PC-9 (cell line): ENCODE measurements around the gene KASH5. TPM values are rescaled to one million over a fixed set of nuclear protein-coding genes. Genes with fewer than 3 reads are reported as not detected.

ENCODE experiments used
- BruUV-seq: library from RNA; stranded (reverse); fragments of 400-500 nt; replicated peaks from 2 replicates; lab custom pipeline; 2021; lab: Mats Ljungman, UMichigan
- CTCF ChIA-PET: fragments of 300-600 bp; sonication (Branson Sonifier 250); formaldehyde crosslinking; loops from one replicate; lab custom pipeline; 2022; ENCODE audit warnings: antibody characterized with exemption; lab: Charles Lee
- POLR2A ChIA-PET: fragments of 300-600 bp; sonication (Branson Sonifier 250); formaldehyde crosslinking; loops from one replicate; lab custom pipeline; 2022; ENCODE audit warnings: antibody characterized with exemption; ENCODE audit not compliant: unreplicated experiment; lab: Charles Lee
- DNase-seq, 2 experiments: peaks; one replicate each; pipeline versions ENCODE4 v3.0.0 to v3.0.0-alpha.2; 2015 to 2022; ENCODE audit warnings: mixed read lengths in 1 of 2
- H2AFZ ChIP-seq: fragments of 200-600 bp; sonication (generic); 2 replicates; pipeline ENCODE4 v1.8.1; 2017; ENCODE audit warnings: antibody characterized with exemption
- H3F3A ChIP-seq: fragments of 200-600 bp; sonication (generic); 2 replicates; pipeline ENCODE4 v1.8.1; 2017; ENCODE audit warnings: antibody characterized with exemption, mild to moderate bottlenecking, low read depth; ENCODE audit not compliant: insufficient read depth
- H3K27ac ChIP-seq: fragments of 200-600 bp; sonication (generic); 2 replicates; pipeline ENCODE4 v1.6.1; 2016; ENCODE audit warnings: mixed run types
- H3K27me3 ChIP-seq: fragments of 200-600 bp; sonication (generic); 2 replicates; pipeline ENCODE4 v1.6.1; 2016; ENCODE audit warnings: low read depth, mixed run types; ENCODE audit not compliant: insufficient read depth
- H3K36me3 ChIP-seq: fragments of 200-600 bp; sonication (generic); 2 replicates; pipeline ENCODE4 v1.6.1; 2016; ENCODE audit warnings: low read depth, mixed run types
- H3K4me1 ChIP-seq: fragments of 200-600 bp; sonication (generic); replicated peaks from 2 replicates; pipeline ENCODE4 v1.6.1; 2016; ENCODE audit warnings: mixed run types; ENCODE audit not compliant: insufficient read depth
- H3K4me2 ChIP-seq: fragments of 200-600 bp; sonication (generic); 2 replicates; pipeline ENCODE4 v1.6.1; 2017; ENCODE audit warnings: mixed run types
- H3K4me3 ChIP-seq: fragments of 200-600 bp; sonication (generic); 2 replicates; pipeline ENCODE4 v1.6.1; 2016; ENCODE audit warnings: mixed run types
- H3K79me2 ChIP-seq: fragments of 200-600 bp; sonication (generic); 2 replicates; pipeline ENCODE4 v1.6.1; 2017; ENCODE audit warnings: low read depth, mixed run types
- H3K9me2 ChIP-seq: fragments of 200-600 bp; sonication (generic); 2 replicates; pipeline ENCODE4 v1.8.1; 2017; ENCODE audit warnings: mild to moderate bottlenecking; ENCODE audit not compliant: insufficient read depth
- H3K9me3 ChIP-seq: fragments of 200-600 bp; sonication (generic); 2 replicates; pipeline ENCODE4 v1.8.1; 2016; ENCODE audit warnings: low read depth; ENCODE audit not compliant: insufficient read depth
- H4K20me1 ChIP-seq: fragments of 200-600 bp; sonication (generic); 2 replicates; pipeline ENCODE4 v1.8.1; 2017; ENCODE audit not compliant: insufficient read depth
- EZH2 ChIP-seq: fragments of 200-600 bp; sonication (generic); IDR thresholded peaks from 2 replicates; pipeline ENCODE4 v1.8.0; 2017; ENCODE audit warnings: antibody characterized with exemption, low read depth
- intact Hi-C: fragments of 100-400 bp; cut with micrococcal nuclease; formaldehyde crosslinking; loops from one replicate; pipeline ENCODE4 v1.10.0; 2022; ENCODE audit not compliant: unreplicated experiment
- total RNA-seq: library from RNA; stranded (reverse); gene quantifications from 2 replicates; pipeline ENCODE4 v1.2.3, GENCODE V29; 2021
- TF ChIP-seq, protein P1 (sequence below): fragments of 200-600 bp; sonication (generic); conservative IDR thresholded peaks from 2 replicates; pipeline ENCODE4 v1.6.1; 2017; ENCODE audit warnings: mixed run types, antibody characterized with exemption, mild to moderate bottlenecking, moderate library complexity

KASH5 gene
- total RNA-seq, 1 experiment from 2014 or later, result 0.39 TPM

DNA sequence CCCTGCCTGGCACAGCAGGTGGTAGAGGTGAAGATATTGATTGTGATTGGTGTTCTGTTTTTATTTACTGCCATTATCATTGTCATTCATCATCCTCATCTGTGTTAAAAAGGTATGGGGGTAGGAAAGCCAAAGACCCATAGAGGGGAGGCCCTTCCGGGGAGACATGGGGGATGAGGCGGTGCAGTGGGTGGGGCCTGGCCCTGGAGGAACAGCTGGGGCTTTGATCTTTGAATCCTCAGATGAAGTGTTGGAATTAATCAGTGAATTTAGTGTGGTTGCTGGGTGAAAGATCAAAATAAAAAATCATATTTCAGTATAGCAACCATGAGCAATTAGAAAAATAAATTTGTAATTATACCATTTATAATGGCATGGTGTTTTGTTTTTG is 27.8 kb downstream of the KASH5 start:
- ChIA-PET POLR2A (no interaction called here), CTCF (no interaction called here)
- no peak overlapping the region for H3K4me3 ChIP-seq
- H3K9me3 ChIP-seq, result no peaks in the 10 kb centered on the region
- no peak overlapping the region for H3K27ac ChIP-seq
- H3K36me3 ChIP-seq, result no peaks in the 10 kb centered on the region
- no peaks in the 10 kb centered on the region for H3K79me2 ChIP-seq
- BruUV-seq, result no TSS peak
- H3K4me1 ChIP-seq, result no peaks in the 10 kb centered on the region
- H4K20me1 ChIP-seq, result no peaks in the 10 kb centered on the region
- peaks cover 65% of the 10 kb centered on the region for H3K27me3 ChIP-seq
- no peak for TF ChIP-seq EZH2
- TF ChIP-seq, protein P1, sequence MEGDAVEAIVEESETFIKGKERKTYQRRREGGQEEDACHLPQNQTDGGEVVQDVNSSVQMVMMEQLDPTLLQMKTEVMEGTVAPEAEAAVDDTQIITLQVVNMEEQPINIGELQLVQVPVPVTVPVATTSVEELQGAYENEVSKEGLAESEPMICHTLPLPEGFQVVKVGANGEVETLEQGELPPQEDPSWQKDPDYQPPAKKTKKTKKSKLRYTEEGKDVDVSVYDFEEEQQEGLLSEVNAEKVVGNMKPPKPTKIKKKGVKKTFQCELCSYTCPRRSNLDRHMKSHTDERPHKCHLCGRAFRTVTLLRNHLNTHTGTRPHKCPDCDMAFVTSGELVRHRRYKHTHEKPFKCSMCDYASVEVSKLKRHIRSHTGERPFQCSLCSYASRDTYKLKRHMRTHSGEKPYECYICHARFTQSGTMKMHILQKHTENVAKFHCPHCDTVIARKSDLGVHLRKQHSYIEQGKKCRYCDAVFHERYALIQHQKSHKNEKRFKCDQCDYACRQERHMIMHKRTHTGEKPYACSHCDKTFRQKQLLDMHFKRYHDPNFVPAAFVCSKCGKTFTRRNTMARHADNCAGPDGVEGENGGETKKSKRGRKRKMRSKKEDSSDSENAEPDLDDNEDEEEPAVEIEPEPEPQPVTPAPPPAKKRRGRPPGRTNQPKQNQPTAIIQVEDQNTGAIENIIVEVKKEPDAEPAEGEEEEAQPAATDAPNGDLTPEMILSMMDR, result no peak
- no peak overlapping the region for H3K4me2 ChIP-seq
- H3K9me2 ChIP-seq, result no peaks in the 10 kb centered on the region
- intact Hi-C loops, result no loop called here
- H2AFZ ChIP-seq, result no peak overlapping the region
- no peak for DNase-seq
- H3F3A ChIP-seq, result no peaks in the 10 kb centered on the region

DNA sequence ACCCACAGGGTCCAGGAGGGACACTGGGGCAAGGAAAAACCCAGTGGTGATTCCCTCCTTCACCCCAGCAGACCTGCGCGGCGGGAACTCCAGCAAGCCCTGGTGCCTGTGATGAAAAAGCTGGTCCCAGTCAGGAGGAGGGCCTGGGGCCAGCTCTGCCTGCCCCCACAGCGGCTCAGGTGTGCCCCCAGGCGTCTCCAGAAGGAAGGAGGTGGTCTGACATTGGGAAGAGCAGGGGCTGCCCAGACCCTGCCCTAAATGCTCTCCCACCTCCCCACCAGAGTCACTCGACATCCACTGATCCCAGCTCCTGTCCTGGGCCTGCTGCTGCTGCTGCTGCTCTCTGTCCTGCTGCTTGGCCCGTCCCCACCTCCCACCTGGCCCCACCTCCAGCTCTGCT is 29.0 kb downstream of the KASH5 start:
- CTCF ChIA-PET, result interaction anchor here (0.6 kb wide), 1 partner anchor 278 kb away, joined by 6 read pairs; no protein-coding TSS in a partner anchor

DNA sequence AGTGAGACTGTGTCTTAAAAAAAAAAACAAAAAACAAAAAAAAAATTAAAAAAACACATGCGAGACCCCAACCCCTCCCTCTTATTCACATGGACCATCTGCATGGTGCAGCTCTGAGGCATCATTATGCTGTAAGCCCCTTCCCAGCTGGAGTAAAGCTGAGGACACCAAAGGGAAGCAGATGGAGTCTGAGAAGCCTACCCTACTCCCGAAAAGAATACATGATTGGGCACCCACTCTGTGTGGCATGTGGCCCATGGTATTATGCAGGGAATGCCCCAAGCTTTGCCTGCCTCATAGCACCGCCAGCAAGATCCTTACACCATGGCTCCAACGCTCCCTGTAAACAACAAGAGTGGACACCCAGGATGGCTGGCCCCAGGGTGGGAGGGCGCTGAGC is 30.5 kb downstream of the KASH5 start:
- Histone ChIP-seq H4K20me1 (no peaks in the 10 kb centered on the region), H3K27ac (no peak overlapping the region), H3K36me3 (no peaks in the 10 kb centered on the region), H3K79me2 (no peaks in the 10 kb centered on the region), H3K9me2 (no peaks in the 10 kb centered on the region), H3K9me3 (no peaks in the 10 kb centered on the region), H3K4me2 (no peak overlapping the region), H3K4me1 (no peaks in the 10 kb centered on the region), H3K27me3 (peaks cover 90% of the 10 kb centered on the region), H3F3A (no peaks in the 10 kb centered on the region), H2AFZ (no peak overlapping the region), H3K4me3 (no peak overlapping the region)
- POLR2A ChIA-PET, result no interaction called here
- intact Hi-C loops, result no loop called here
- DNase-seq, result no peak
- TF ChIP-seq, protein P1, result no peak
- TF ChIP-seq EZH2, result no peak
- no TSS peak for BruUV-seq
- CTCF ChIA-PET, result no interaction called here

More for the DNA sequence above, 29.0 kb downstream of the KASH5 start:
- peaks cover 76% of the 10 kb centered on the region for H3K27me3 ChIP-seq
- no peaks in the 10 kb centered on the region for H3K79me2 ChIP-seq
- DNase-seq, result no peak
- no peaks in the 10 kb centered on the region for H3K9me2 ChIP-seq
- H3K36me3 ChIP-seq, result no peaks in the 10 kb centered on the region
- no TSS peak for BruUV-seq
- no peaks in the 10 kb centered on the region for H3F3A ChIP-seq
- POLR2A ChIA-PET, result no interaction called here
- TF ChIP-seq EZH2, result no peak
- TF ChIP-seq, protein P1, result no peak
- no peak overlapping the region for H3K4me2 ChIP-seq
- no peak overlapping the region for H3K27ac ChIP-seq
- no peak overlapping the region for H3K4me3 ChIP-seq
- intact Hi-C loops, result no loop called here
- H2AFZ ChIP-seq, result no peak overlapping the region
- no peaks in the 10 kb centered on the region for H4K20me1 ChIP-seq
- no peaks in the 10 kb centered on the region for H3K4me1 ChIP-seq
- H3K9me3 ChIP-seq, result no peaks in the 10 kb centered on the region
